ENCODE data around the gene AUTS2. TPM values are rescaled to one million over a fixed set of nuclear protein-coding genes. Genes with fewer than 3 reads are reported as not detected.

Gene AUTS2
- total RNA-seq, 1 donor from 2014 or later = 0.79 TPM

GRCh38 chr7:70570961-70571360 lies 972.7 kb downstream of the AUTS2 start:
- DNase-seq (ENCODE audit: low read depth in 2 of 2) = no peak

DNA sequence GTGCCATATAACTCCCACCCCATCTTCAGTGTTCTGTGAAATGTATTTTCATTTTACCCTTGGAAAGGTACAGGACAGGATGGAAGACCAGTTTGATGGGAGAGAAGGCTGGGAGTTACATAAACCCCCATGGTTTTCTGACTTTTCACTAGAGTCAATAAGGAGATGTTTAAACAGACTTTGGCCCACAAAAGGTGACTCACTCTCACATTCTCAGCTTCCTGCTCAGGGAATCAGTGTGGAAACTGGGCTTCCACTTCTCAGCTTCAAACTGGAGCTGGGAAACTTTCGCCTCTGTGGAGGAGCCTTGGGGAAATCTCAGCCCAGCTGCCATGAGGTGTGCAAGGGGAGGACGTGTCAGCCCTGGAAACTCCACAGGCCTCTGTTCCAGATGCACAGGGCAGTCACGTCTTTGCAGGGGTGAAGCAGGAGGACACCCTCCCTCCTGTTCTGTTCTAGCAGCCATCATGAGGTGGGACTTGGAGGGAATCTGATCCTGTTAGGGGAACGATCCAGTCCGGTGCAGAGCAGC lies 973.2 kb downstream of the AUTS2 start:
- no peak for DNase-seq (ENCODE audit: low read depth in 2 of 2)

GRCh38 chr7:70571961-70572360 lies 973.7 kb downstream of the AUTS2 start:
- no peak for DNase-seq (ENCODE audit: low read depth in 2 of 2)

DNA sequence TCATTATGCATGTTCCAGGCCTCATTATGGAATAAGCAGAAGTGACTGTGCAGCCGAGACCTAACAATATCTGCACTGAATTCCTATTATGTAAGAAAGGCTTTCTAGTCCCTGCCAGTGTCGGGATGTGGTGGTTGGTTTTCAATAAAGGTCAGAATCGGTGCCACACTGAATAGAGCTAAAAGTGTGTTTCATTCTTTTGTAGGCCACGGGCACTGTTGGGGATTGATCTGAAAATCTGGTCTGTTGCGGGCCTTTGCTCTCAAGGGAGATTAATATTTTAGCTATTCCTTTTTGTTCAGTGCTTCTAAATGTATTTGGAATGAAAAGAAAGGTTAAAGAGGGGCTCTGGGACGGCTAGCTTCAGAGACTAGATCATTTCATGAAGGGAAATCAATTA lies 974.3 kb downstream of the AUTS2 start:
- no peak for DNase-seq (ENCODE audit: low read depth in 2 of 2)

DNA sequence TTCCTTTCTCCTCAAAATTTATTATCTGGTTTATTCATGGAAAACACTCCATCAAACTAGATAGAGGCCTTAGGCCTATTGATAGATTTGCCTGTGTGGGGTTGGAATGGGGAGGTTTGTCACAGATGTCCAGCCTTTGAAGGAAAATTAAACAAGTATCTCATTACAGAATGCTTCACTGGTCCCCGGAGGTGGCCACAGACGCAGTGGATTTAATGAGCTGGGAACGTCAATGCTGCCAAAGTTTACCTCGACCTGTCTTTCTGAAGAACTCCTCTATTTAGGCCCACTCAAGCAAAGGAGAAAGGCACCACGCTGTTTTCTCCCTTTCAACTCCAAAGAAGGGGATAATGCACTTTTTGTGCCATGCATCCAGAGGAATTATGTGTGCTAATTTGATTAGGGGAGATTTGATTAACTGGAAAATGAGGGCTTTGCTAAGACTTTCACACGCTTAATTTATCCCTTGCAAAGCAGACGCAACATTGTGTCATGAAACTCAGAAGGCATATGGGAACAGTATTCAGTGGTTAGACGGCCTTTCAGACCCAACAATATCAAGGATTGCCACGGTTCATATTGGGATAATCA lies 974.9 kb downstream of the AUTS2 start:
- no peak for DNase-seq (ENCODE audit: low read depth in 2 of 2)

DNA sequence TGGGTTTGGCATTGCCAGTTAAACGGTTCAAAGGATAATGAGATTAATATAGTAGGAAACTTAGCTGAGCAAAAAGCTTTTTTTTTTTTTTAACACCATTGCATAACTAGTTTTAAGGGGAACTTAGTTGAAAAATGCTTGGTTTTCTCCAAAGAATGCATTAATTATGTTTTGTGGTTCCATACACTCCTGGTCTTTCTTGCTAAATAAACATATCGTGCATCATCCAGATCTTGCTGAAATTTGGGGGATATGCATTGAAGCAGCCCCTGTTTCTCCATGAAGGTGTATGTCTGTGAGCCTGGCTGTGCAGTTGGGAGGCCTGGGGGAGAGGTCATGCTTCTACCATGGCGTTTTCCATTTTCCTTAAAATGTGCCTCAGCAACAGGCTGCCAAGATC lies 975.4 kb downstream of the AUTS2 start:
- DNase-seq (ENCODE audit: low read depth in 2 of 2) = no peak

- no peak for DNase-seq (ENCODE audit: low read depth in 2 of 2)
Measured at GRCh38 chr7:70574314-70574834, 976.1 kb downstream of the AUTS2 start.

GRCh38 chr7:70574970-70575799 lies 976.9 kb downstream of the AUTS2 start:
- DNase-seq (ENCODE audit: low read depth in 2 of 2) = no peak

DNA sequence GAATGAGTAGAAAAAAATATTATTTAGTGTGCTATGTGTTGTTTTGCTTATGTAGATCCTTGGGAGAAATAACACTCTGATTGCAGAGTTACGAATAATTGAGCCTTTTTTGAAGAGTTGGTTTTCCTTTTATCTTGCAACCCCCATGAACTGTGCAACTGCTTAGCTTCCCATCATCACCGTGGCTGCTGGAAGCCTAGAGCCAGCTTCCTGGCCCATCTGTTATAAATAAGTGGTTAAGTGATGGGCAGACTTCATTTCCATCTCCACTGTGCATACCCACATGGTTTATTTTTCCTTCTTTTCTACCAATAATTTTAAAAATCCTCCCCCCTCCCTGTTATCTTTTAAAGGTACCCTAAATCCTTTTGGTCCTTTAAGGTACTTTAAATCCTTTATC lies 978.8 kb downstream of the AUTS2 start:
- no peak for DNase-seq (ENCODE audit: low read depth in 2 of 2)

DNA sequence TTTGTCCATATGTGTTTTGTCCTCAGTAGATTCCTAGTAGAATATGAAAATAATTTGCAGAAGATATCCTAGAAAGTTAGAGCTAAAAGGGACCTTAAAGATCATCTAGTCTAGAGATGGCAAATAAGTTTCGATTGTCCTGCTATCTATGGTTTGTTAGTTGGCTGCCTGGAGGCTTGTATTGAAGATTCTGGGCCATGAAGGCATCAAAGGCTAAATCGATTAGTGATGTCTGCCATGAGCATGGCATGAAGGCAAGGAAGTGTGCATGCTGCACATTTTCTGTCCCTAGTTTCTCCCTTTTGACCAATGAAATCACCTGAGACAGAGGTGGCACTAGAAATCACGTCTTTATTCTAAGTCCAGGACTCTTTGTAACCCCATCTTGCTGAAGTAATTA lies 979.9 kb downstream of the AUTS2 start:
- DNase-seq (ENCODE audit: low read depth in 2 of 2) = no peak

GRCh38 chr7:70579397-70580097 lies 981.3 kb downstream of the AUTS2 start:
- DNase-seq (ENCODE audit: low read depth in 2 of 2) = no peak

GRCh38 chr7:70580161-70580560 lies 981.9 kb downstream of the AUTS2 start:
- no peak for DNase-seq (ENCODE audit: low read depth in 2 of 2)

- no peak for DNase-seq (ENCODE audit: low read depth in 2 of 2)
Measured at GRCh38 chr7:70582927-70583895, 984.9 kb downstream of the AUTS2 start.

GRCh38 chr7:70583965-70584883 lies 985.9 kb downstream of the AUTS2 start:
- no peak for DNase-seq (ENCODE audit: low read depth in 2 of 2)

- DNase-seq (ENCODE audit: low read depth in 2 of 2) = no peak
Measured at GRCh38 chr7:70585071-70585470, 986.8 kb downstream of the AUTS2 start.

DNA sequence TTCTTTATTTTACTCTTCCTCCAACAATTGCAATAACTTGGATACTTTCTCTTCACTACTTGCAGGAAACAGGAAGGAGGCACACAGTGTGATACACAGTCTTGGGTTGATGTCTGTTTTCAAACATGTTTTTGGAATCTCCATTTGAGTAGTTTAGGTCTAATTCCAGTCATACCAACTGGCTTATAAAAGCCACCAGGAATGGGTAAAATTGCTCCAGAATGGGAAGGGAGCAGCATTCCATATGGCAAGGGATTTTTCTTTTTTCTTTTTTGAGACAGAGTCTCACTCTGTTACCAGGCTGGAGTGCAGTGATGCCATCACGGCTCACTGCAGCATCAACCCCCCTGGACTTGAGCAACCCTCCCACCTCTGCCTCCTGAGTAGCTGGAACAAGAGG lies 988.5 kb downstream of the AUTS2 start:
- no peak for DNase-seq (ENCODE audit: low read depth in 2 of 2)

- DNase-seq (ENCODE audit: low read depth in 2 of 2) = no peak
Measured at GRCh38 chr7:70587739-70588138, 989.5 kb downstream of the AUTS2 start.

DNA sequence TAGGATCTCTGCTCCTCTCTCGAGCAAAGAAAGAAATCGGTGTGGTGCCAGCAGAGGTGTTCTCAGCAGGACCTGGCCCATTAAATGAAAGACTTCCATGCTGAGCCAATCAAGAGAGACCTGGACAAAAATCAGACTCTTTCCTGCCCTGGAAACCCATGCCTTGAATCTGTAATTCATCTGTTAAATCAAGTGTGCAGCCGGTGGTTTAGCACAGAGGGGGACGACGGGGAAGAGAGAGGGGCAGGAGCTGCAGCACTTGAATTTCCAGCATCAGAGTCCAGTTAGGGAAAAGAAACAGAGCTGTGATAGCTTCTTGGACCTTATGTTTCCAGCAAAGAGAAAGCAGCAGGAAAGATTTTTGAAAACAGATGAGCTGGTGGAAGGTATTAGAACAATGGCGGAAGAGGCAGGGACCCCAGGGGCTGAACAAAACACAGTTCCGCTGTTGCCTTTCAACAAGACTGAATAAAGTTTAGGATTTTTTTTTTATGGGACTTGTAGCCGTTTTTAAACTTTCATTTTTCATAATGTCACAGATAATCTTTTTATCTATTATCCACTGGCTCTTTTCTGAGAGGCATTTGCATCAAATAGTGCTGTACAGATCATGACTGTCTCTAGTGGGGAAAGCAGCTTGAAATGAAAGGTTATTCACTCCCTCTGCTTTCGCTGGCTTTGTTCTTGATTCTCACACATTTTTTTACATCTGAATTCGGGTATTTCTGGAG lies 990.1 kb downstream of the AUTS2 start:
- no peak for DNase-seq (ENCODE audit: low read depth in 2 of 2)

DNA sequence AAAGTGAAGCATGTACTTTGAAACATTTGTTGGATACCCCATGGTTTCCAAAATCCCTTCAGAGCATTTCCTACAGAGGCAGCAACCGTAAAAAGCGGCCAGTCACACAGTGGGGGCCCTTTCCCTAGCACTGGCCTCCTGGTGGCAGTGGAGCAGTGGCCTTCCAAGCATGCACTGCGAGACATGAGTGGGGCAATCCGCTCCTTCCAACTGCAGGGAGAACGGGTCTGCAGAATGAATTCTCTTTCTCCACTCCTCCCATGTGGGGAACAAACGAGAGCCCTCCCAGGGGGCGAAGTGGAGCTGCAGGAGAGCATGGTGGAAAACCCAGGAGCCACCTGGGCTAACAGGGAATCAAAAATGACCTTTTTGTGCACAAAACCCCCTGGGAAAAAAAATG lies 990.7 kb downstream of the AUTS2 start:
- no peak for DNase-seq (ENCODE audit: low read depth in 2 of 2)
